ENCODE measurements around the gene MMAA. TPM values are rescaled to one million over a fixed set of nuclear protein-coding genes. Genes with fewer than 3 reads are reported as not detected.

The MMAA gene
- total RNA-seq, 1 donor, result 4.3 TPM

- Histone ChIP-seq H2AFZ (ENCODE audit: low read length) (no peak overlapping the region), H3K4me1 (ENCODE audit: insufficient read depth, low read length) (no peaks in the 10 kb centered on the region), H3K27ac (ENCODE audit: low read depth, low read length) (no peak overlapping the region), H3K9me3 (ENCODE audit: low read depth, low read length) (no peaks in the 10 kb centered on the region), H3K79me2 (ENCODE audit: insufficient read depth, low read length) (no peaks in the 10 kb centered on the region), H3K4me2 (ENCODE audit: insufficient read depth, low read length) (no peak overlapping the region), H3K27me3 (ENCODE audit: insufficient read depth, low read length) (no peaks in the 10 kb centered on the region), H4K20me1 (ENCODE audit: insufficient read depth, low read length) (no peaks in the 10 kb centered on the region), H3K4me3 (ENCODE audit: insufficient read depth, low read length) (no peak overlapping the region), H3K36me3 (ENCODE audit: insufficient read depth, low read length) (no peaks in the 10 kb centered on the region)
- TF ChIP-seq CTCF (IDR thresholded peaks at IDR 0.05; ENCODE audit: extremely low read depth, low read depth, low read length), result no peak
- DNase-seq (ENCODE audit: insufficient read length, low spot score, missing footprints), result no peak
These were observed 75.7 kb downstream of the MMAA start for GRCh38 chr4:145694929-145695328.

GRCh38 chr4:145697332-145697731 is 78.1 kb downstream of the MMAA start:
- no peaks in the 10 kb centered on the region for H3K27me3 ChIP-seq (ENCODE audit: insufficient read depth, low read length)
- H4K20me1 ChIP-seq (ENCODE audit: insufficient read depth, low read length), result no peaks in the 10 kb centered on the region
- no peak overlapping the region for H3K27ac ChIP-seq (ENCODE audit: low read depth, low read length)
- no peak for DNase-seq (ENCODE audit: insufficient read length, low spot score, missing footprints)
- H3K36me3 ChIP-seq (ENCODE audit: insufficient read depth, low read length), result no peaks in the 10 kb centered on the region
- no peaks in the 10 kb centered on the region for H3K4me1 ChIP-seq (ENCODE audit: insufficient read depth, low read length)
- no peak for TF ChIP-seq CTCF (IDR thresholded peaks at IDR 0.05; ENCODE audit: extremely low read depth, low read depth, low read length)
- no peak overlapping the region for H3K4me2 ChIP-seq (ENCODE audit: insufficient read depth, low read length)
- H2AFZ ChIP-seq (ENCODE audit: low read length), result no peak overlapping the region
- no peaks in the 10 kb centered on the region for H3K9me3 ChIP-seq (ENCODE audit: low read depth, low read length)
- H3K4me3 ChIP-seq (ENCODE audit: insufficient read depth, low read length), result no peak overlapping the region
- no peaks in the 10 kb centered on the region for H3K79me2 ChIP-seq (ENCODE audit: insufficient read depth, low read length)

DNA sequence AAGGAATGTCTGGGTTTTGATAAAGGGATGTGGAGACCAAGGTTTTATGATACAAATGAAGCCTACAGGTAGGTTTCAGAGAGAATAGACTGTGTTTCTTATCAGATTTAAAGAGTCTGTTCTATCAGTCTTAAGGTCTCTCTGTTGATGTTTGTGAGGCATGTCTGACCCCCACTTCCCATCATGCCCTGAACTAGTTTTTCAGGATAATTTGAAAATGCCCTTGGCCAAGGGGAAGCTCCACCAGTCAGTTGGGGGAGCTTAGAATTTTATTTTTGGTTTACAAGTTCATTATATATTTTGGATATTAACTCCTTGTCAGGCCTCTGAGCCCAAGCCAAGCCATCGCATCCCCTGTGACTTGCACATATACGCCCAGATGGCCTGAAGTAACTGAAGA is 79.3 kb downstream of the MMAA start:
- H3K36me3 ChIP-seq (ENCODE audit: insufficient read depth, low read length), result no peaks in the 10 kb centered on the region
- no peak overlapping the region for H3K4me3 ChIP-seq (ENCODE audit: insufficient read depth, low read length)
- no peaks in the 10 kb centered on the region for H4K20me1 ChIP-seq (ENCODE audit: insufficient read depth, low read length)
- H3K27me3 ChIP-seq (ENCODE audit: insufficient read depth, low read length), result no peaks in the 10 kb centered on the region
- no peaks in the 10 kb centered on the region for H3K4me1 ChIP-seq (ENCODE audit: insufficient read depth, low read length)
- no peak overlapping the region for H3K4me2 ChIP-seq (ENCODE audit: insufficient read depth, low read length)
- H3K9me3 ChIP-seq (ENCODE audit: low read depth, low read length), result no peaks in the 10 kb centered on the region
- no peak overlapping the region for H3K27ac ChIP-seq (ENCODE audit: low read depth, low read length)
- H3K79me2 ChIP-seq (ENCODE audit: insufficient read depth, low read length), result no peaks in the 10 kb centered on the region
- no peak for DNase-seq (ENCODE audit: insufficient read length, low spot score, missing footprints)
- no peak overlapping the region for H2AFZ ChIP-seq (ENCODE audit: low read length)
- no peak for TF ChIP-seq CTCF (IDR thresholded peaks at IDR 0.05; ENCODE audit: extremely low read depth, low read depth, low read length)

- no peak for TF ChIP-seq CTCF (IDR thresholded peaks at IDR 0.05; ENCODE audit: extremely low read depth, low read depth, low read length)
- Histone ChIP-seq H3K79me2 (ENCODE audit: insufficient read depth, low read length) (no peaks in the 10 kb centered on the region), H2AFZ (ENCODE audit: low read length) (no peak overlapping the region)
These were observed 84.8 kb downstream of the MMAA start for GRCh38 chr4:145703850-145704497.

More at GRCh38 chr4:145703850-145704497, 84.8 kb downstream of the MMAA start:
- H3K36me3 ChIP-seq (ENCODE audit: insufficient read depth, low read length), result no peaks in the 10 kb centered on the region
- no peaks in the 10 kb centered on the region for H3K27me3 ChIP-seq (ENCODE audit: insufficient read depth, low read length)
- H3K4me2 ChIP-seq (ENCODE audit: insufficient read depth, low read length), result no peak overlapping the region
- no peaks in the 10 kb centered on the region for H4K20me1 ChIP-seq (ENCODE audit: insufficient read depth, low read length)
- H3K4me3 ChIP-seq (ENCODE audit: insufficient read depth, low read length), result no peak overlapping the region
- H3K9me3 ChIP-seq (ENCODE audit: low read depth, low read length), result no peaks in the 10 kb centered on the region
- H3K27ac ChIP-seq (ENCODE audit: low read depth, low read length), result no peak overlapping the region
- no peak for DNase-seq (ENCODE audit: insufficient read length, low spot score, missing footprints)
- no peaks in the 10 kb centered on the region for H3K4me1 ChIP-seq (ENCODE audit: insufficient read depth, low read length)

All from osteoblast (primary cell).